ENCODE measurements around the gene SNRPA. TPM values are rescaled to one million over a fixed set of nuclear protein-coding genes. Genes with fewer than 3 reads are reported as not detected.

The SNRPA gene
- total RNA-seq, 1 donor from 2014 or later, result 130 TPM

DNA sequence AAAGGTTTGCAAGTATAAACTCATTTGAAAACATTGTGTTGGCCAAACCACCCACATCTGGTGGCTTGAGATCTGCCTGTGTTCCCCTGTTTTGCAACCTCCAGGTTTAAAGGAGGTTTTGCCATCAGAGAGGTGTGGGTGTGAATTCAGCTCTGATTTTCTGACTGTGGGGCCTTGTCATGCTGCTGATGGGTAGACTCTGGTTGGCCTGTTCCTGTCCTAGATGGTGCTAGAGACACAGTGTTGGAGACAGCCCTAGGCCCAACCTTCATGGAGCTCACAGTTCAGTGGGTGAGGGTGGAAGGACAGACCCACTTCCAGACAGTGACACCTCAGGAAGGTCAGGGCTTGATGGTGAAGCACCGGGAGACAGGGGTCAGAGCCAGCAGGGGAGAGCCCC, 34.5 kb downstream of the SNRPA start:
- Mint-ChIP-seq H3K36me3 (peaks cover 4% of the 10 kb centered on the region), H3K27me3 (no peaks in the 10 kb centered on the region), H3K27ac (no peak overlapping the region), H3K9me3 (no peaks in the 10 kb centered on the region), H3K4me1 (ENCODE audit: unreplicated experiment) (no peaks in the 10 kb centered on the region), H3K4me3 (no peak overlapping the region)
- no peak for DNase-seq (ENCODE audit: extremely low spot score, unreplicated experiment)
- TF ChIP-seq, protein P1, sequence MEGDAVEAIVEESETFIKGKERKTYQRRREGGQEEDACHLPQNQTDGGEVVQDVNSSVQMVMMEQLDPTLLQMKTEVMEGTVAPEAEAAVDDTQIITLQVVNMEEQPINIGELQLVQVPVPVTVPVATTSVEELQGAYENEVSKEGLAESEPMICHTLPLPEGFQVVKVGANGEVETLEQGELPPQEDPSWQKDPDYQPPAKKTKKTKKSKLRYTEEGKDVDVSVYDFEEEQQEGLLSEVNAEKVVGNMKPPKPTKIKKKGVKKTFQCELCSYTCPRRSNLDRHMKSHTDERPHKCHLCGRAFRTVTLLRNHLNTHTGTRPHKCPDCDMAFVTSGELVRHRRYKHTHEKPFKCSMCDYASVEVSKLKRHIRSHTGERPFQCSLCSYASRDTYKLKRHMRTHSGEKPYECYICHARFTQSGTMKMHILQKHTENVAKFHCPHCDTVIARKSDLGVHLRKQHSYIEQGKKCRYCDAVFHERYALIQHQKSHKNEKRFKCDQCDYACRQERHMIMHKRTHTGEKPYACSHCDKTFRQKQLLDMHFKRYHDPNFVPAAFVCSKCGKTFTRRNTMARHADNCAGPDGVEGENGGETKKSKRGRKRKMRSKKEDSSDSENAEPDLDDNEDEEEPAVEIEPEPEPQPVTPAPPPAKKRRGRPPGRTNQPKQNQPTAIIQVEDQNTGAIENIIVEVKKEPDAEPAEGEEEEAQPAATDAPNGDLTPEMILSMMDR (conservative IDR thresholded peaks at IDR 0.05), result no peak

- H3K4me1 Mint-ChIP-seq (ENCODE audit: unreplicated experiment), result peaks cover 2% of the 10 kb centered on the region
- peaks cover 4% of the 10 kb centered on the region for H3K36me3 Mint-ChIP-seq
- no peak overlapping the region for H3K4me3 Mint-ChIP-seq
- no peak overlapping the region for H3K27ac Mint-ChIP-seq
- TF ChIP-seq, protein P1 (conservative IDR thresholded peaks at IDR 0.05), result no peak
- no peaks in the 10 kb centered on the region for H3K27me3 Mint-ChIP-seq
- DNase-seq (ENCODE audit: extremely low spot score, unreplicated experiment), result no peak
- no peaks in the 10 kb centered on the region for H3K9me3 Mint-ChIP-seq
Observed at GRCh38 chr19:40786060-40787037, 35.3 kb downstream of the SNRPA start.

DNA sequence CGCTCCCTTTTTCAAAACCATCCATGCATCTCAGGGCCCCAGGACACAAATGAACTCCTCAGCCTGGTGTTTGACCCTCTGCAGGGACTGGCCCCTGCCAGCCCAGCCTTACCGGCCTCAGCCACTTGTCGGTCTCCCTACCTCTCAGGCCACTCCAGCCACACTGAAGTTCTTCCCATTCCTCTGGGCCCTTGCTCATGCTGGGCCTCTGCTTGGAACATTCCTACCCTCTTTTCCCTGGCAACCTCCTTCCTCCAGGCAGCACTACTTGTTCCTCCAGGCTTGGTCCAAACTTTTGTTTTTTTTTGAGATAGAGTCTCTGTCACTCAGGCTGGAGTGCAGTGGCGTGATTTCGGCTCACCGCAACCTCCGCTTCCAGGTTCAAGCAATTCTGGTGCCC, 40.3 kb downstream of the SNRPA start:
- TF ChIP-seq, protein P1 (conservative IDR thresholded peaks at IDR 0.05), result no peak
- Mint-ChIP-seq H3K9me3 (no peaks in the 10 kb centered on the region), H3K27ac (no peak overlapping the region), H3K4me1 (ENCODE audit: unreplicated experiment) (peaks cover 11% of the 10 kb centered on the region), H3K27me3 (no peaks in the 10 kb centered on the region), H3K4me3 (no peak overlapping the region), H3K36me3 (no peaks in the 10 kb centered on the region)
- DNase-seq (ENCODE audit: extremely low spot score, unreplicated experiment), result no peak

GRCh38 chr19:40791996-40792395, 41.0 kb downstream of the SNRPA start:
- H3K4me1 Mint-ChIP-seq (ENCODE audit: unreplicated experiment), result peaks cover 11% of the 10 kb centered on the region
- TF ChIP-seq, protein P1 (conservative IDR thresholded peaks at IDR 0.05), result no peak
- no peaks in the 10 kb centered on the region for H3K36me3 Mint-ChIP-seq
- no peak overlapping the region for H3K4me3 Mint-ChIP-seq
- no peaks in the 10 kb centered on the region for H3K27me3 Mint-ChIP-seq
- DNase-seq (ENCODE audit: extremely low spot score, unreplicated experiment), result no peak
- H3K27ac Mint-ChIP-seq, result peak overlapping the region; percentile 89
- no peaks in the 10 kb centered on the region for H3K9me3 Mint-ChIP-seq

GRCh38 chr19:40797166-40797962, 46.4 kb downstream of the SNRPA start:
- Mint-ChIP-seq H3K27ac (peak overlapping the region; percentile 98), H3K36me3 (no peaks in the 10 kb centered on the region), H3K27me3 (no peaks in the 10 kb centered on the region), H3K4me3 (peak overlapping the region; percentile 16), H3K4me1 (ENCODE audit: unreplicated experiment) (peaks cover 15% of the 10 kb centered on the region), H3K9me3 (no peaks in the 10 kb centered on the region)
- no peak for DNase-seq (ENCODE audit: extremely low spot score, unreplicated experiment)
- TF ChIP-seq, protein P1 (conservative IDR thresholded peaks at IDR 0.05), result no peak
